DMS 273 treated with DMSO at 0.1 percent for 48 hours (cell line): ENCODE results near the gene PLK3.
A peak's percentile ranks its signal among the peaks of the same experiment; 100 is the strongest.
"Not testable (repeated sequence)": the region's sequence is repeated elsewhere in the genome, so short reads cannot be mapped to it uniquely, and the experiment has no call there.

Experiments used
- DNase-seq: peaks from one replicate; lab custom pipeline; 2025; lab: John Stamatoyannopoulos, UW

PLK3 gene

DNA sequence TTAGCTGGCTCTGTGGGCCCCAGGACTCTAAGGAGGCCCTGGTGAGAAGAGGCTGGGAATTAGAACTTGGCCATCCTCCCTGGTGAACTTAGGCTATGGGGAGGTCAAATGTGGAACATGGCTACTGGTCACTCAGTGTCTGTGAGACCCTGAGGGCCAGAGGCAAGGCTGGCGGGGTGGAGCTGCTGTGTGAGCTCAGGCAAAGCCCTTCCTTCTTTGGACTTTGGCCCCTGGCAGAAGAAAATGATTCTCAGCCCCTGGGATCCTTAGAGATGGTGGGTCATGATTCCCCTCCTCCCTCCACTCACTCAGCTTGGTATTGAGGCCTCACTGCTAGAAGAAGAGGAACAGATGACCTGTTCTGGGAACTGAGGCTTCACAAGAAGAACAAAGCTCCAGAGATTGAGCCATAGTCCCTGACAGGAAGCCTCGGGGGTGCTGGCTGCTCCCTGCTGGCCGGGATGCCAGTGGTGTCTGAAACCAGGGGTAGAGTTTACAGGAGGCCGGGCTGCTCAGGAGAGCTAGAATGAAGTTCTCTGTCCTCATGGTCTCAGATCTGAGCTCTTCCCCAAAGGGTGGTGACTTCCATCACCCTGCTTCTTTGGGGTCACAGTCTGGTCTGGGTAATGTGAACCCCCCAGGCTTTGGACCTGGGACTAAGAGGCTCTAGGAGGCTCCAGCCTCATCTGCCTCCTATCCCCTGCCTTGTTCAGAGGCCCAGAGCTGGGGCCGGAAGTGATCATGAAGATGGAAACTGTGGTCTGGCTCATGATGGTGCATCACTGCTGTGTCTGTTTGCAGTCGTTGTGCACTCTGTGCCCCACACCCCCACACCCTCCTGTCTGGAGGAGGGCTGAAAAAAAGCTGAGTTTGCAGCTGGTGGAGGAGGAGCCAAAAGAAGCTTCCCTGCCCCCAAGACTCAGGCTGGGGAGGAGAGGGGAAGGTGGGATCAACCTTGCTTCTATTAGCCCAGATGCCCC lies 9.1 kb downstream of the PLK3 start:
- DNase-seq, result no peak

- DNase-seq, result no peak
Observed at GRCh38 chr1:44810101-44810761, 10.1 kb downstream of the PLK3 start.

DNA sequence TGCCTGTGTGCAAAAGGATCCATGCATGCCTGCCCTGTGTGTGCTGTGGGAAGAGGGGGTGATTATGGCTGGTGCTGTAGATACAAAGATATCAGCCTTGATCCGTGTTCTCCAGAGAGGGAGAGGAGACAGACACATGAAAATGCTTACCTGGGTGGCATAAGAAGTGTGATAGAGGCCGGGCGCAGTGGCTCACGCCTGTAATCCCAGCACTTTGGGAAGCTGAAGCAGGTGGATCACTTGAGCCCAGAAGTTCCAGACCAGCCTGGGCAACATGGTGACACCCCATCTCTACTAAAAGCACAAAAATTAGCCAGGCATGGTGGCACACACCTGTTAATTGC lies 10.6 kb downstream of the PLK3 start:
- not testable (repeated sequence) for DNase-seq

DNA sequence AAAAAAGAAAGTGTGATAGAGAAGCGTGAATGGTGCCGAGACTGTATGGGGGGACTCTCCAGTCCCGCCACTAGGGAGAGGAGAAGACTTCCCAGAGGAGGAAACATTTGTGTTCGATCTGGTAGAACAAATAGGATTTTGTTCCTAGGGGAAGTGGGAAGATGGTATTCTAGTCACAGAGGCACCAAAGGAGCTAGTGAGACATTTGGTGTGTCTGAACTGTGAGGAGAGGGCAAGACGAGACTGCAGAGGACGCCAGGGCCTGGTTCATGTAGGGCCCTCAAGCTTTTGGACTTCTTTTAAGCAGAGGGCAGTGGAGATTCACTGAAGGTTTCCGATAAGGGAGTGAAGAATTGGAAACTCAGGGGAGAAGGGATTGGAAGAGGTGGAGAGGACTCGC lies 11.1 kb downstream of the PLK3 start:
- DNase-seq, result no peak

- no peak for DNase-seq
Observed at GRCh38 chr1:44812822-44813543, 12.8 kb downstream of the PLK3 start.

DNA sequence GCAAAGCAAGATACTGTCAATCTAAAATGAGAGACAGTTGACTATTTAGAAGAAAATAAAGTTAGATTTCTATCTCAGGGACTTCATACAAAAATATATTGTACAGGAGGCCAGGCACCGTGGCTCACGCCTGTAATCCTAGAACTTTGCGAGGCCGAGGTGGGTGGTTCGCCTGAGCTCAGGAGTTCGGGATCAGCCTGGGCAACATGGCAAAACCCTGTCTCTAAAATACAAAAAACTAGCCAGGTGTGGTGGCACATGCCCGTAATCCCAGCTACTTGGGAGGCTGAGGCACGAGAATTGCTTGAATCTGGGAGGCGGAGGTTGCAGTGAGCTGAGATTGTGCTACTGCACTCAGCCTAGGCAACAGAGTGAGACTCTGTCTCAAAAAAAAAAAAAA lies 15.7 kb downstream of the PLK3 start:
- not testable (repeated sequence) for DNase-seq

DNA sequence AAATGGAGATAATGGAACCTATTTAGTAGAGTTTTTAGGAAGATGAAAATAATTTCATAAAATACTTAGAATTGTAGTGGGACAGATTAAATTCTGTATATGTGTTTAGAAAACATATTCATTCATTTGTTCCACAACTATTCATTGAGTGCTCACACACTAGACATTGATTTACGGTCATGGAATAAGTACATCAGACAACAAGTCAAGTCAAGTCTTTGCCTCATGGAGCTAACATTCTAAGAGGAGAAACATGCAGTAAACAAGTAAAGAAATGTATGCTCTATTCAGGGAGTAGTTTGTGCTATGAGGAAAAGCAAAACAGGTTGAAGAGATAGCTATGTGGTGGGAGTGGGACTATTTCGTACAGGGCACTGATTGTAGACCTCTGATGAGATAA lies 17.1 kb downstream of the PLK3 start:
- no peak for DNase-seq

- DNase-seq, result no peak
Observed at GRCh38 chr1:44817771-44818495, 17.8 kb downstream of the PLK3 start.

- DNase-seq, result peak; percentile 78
Observed at GRCh38 chr1:44819196-44819607, 19.0 kb downstream of the PLK3 start.

GRCh38 chr1:44819608-44820327 lies 19.6 kb downstream of the PLK3 start:
- DNase-seq, result peak; percentile 78

GRCh38 chr1:44820328-44821239 lies 20.4 kb downstream of the PLK3 start:
- DNase-seq, result no peak

- DNase-seq, result no peak
Observed at GRCh38 chr1:44821240-44821715, 21.1 kb downstream of the PLK3 start.

DNA sequence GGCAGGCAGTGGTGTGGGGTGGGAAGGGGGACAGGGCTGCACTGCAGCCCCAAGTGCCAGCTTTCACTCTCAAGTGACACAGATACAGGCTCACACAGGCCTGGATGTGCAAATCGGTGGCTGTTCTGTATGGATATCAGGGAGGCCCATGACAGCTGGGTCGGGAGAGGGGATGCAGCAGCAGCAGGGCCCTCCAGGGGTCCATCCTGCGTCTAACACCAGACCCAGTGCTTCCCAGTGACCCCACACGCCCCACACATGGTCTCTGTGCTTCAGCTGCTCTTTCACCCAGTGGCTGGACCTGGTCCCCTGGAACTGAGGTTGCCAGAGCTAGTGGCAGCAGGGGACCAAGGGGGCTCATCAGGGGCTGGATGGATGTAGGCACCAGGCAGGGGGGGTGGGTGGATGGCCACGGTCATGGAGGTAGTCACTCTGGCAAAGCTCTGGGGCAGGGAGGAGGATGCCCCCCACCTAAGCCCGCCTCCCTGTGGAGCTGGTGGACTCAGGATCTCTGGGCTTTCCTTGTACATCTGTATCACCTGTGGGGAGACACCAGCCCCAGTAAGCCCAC lies 22.0 kb downstream of the PLK3 start:
- DNase-seq, result no peak

DNA sequence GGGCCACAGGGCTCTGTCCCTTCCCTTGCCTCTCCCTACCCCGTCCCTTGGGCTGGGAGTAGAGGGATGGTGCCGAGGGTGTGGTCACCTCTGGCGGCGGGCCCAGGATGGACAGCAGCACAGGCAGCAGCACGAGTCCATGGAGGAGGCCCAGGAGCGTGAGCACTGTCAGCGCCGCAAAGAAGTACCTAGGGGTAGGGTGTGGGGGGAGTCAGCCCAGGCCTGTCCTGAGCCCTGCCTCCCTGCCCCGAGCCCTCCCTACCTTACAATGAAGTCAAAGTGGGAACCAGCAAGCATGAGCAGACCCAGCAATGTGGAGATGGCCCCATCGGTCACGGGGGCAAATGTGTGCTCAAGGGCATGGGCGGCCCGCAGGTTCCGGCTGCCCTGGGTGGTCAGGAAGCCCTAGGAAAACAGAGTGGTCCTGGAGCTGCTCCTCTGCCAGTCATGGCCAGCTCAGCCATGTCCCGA lies 22.8 kb downstream of the PLK3 start:
- DNase-seq, result no peak

DNA sequence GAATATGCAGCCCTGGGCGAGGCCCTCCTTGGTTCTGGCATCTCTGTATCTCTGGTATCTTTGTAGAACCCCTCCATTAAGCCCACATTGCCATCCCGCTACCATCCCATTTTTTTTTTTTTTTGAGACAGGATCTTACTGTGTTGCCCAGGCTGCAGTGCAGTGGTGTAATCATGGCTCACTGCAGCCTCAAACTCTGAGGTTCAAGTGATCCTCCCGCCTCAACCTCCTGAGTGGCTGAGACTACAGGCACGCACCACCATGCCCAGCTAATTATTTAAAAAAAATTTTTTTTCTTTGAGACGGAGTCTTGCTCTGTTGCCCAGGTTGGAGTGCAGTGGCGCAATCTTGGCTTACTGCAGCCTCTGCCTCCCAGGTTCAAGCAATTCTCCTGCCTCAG lies 24.2 kb downstream of the PLK3 start:
- not testable (repeated sequence) for DNase-seq

- no peak for DNase-seq
Observed at GRCh38 chr1:44826375-44827196, 26.4 kb downstream of the PLK3 start.

DNA sequence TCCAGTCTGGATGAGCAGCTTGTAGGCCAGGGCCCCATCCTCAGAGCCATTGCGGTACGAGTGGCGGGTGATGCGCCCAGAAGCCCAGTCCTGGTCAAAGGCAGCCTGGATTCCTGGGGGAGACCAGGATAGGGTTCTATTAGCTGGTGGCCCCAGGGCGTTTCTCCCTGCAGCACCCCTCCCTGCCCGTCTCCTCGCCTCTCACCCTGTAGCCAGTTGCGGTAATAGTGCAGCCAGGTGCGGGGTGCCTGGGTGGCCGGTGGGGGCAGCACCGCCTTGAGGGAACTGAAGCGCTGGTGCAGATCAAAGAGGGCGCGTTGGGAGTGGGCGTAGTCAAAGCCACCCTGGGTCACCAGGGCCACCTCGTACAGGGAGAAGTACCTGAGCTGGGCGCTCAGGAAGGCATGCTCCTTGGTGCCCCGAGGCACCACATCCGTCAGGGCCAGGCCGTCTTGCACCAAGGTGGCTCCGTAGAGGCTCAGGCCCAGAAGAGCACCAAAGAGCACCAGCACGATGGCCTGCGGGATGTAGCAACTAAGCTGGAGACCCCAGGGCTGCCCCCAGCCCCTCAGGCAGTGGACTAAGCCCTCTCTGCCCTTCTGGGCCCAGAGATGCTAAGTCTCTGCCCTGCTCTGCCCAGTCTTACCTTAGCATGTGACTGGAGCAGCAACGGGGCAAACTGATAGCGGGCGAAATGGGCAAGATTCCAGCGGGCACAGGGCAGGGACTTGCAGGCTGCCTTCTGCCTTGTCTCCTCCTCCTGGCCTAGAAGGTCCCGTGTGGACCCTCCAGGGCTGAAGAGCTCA lies 27.2 kb downstream of the PLK3 start:
- no peak for DNase-seq
